ENCODE results near the gene FXYD6.

DNA sequence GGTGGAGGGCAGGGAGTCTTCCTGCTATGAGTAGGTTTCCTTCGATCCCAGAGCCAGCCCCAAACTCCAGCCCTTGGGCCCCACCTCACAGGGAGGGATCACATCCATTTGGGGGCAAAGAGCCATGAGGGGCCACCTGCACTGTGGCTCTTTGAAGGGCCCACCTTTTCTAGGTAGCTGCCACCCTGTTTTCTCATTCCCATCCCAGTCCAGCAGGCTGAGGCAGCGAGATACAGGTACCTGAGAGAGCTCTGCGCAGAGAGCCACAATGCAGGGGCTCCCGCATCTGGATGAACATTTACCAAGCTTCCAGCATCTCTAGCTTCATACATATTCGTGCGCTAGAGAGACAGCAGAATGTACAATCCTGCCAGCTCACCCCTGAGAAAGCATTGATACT lies 16.3 kb downstream of the FXYD6 start:
- TF ChIP-seq, protein P1, sequence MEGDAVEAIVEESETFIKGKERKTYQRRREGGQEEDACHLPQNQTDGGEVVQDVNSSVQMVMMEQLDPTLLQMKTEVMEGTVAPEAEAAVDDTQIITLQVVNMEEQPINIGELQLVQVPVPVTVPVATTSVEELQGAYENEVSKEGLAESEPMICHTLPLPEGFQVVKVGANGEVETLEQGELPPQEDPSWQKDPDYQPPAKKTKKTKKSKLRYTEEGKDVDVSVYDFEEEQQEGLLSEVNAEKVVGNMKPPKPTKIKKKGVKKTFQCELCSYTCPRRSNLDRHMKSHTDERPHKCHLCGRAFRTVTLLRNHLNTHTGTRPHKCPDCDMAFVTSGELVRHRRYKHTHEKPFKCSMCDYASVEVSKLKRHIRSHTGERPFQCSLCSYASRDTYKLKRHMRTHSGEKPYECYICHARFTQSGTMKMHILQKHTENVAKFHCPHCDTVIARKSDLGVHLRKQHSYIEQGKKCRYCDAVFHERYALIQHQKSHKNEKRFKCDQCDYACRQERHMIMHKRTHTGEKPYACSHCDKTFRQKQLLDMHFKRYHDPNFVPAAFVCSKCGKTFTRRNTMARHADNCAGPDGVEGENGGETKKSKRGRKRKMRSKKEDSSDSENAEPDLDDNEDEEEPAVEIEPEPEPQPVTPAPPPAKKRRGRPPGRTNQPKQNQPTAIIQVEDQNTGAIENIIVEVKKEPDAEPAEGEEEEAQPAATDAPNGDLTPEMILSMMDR (IDR thresholded peaks at IDR 0.05 in 4 of 5, conservative IDR thresholded peaks at IDR 0.05 in 1 of 5): no peak
- no peak for TF ChIP-seq POLR2A (IDR thresholded peaks at IDR 0.05)

All from gastrocnemius medialis (tissue), 4 donors.